NT2/D1 (cell line): ENCODE measurements around the gene TLE5.

Experiments
- DNase-seq: peaks from one replicate; pipeline ENCODE4 v3.0.0-alpha.2; 2011; ENCODE audit warnings: low read depth, low spot score
- H3K27me3 ChIP-seq: 2 replicates; pipeline ENCODE4 v1.6.0; 2011; ENCODE audit warnings: mild to moderate bottlenecking; ENCODE audit not compliant: insufficient read length, insufficient read depth
- H3K36me3 ChIP-seq: 2 replicates; pipeline ENCODE4 v1.6.1; 2011; ENCODE audit warnings: mild to moderate bottlenecking, low read length, mixed read lengths; ENCODE audit not compliant: insufficient read depth, insufficient read length
- H3K4me1 ChIP-seq: 2 replicates; pipeline ENCODE4 v1.5.1; 2011; ENCODE audit not compliant: insufficient read depth, insufficient read length
- H3K4me3 ChIP-seq: 2 replicates; pipeline ENCODE4 v1.5.1; 2011; ENCODE audit warnings: low read depth; ENCODE audit not compliant: insufficient read length
- H3K9ac ChIP-seq: 2 replicates; pipeline ENCODE4 v1.6.0; 2011; ENCODE audit warnings: low read depth; ENCODE audit not compliant: insufficient read length
- H3K9me3 ChIP-seq: 2 replicates; pipeline ENCODE4 v1.5.1; 2011; ENCODE audit warnings: mild to moderate bottlenecking, low read length; ENCODE audit not compliant: insufficient read depth
- SUZ12 ChIP-seq: IDR thresholded peaks from 2 replicates; pipeline ENCODE4 v1.6.1; 2011; ENCODE audit not compliant: insufficient read length, insufficient read depth; ENCODE audit errors: extremely low read depth
- YY1 ChIP-seq: IDR thresholded peaks from 2 replicates; pipeline ENCODE4 v1.6.1; 2011; ENCODE audit not compliant: insufficient read length, insufficient read depth
- ZNF274 ChIP-seq: IDR thresholded peaks from 2 replicates; pipeline ENCODE4 v1.6.1; 2011; ENCODE audit warnings: mild to moderate bottlenecking, low read depth, low read length

The TLE5 gene

GRCh38 chr19:3106509-3107141 lies 44.3 kb upstream of the TLE5 start:
- no peak for TF ChIP-seq ZNF274
- no peak for TF ChIP-seq SUZ12
- TF ChIP-seq YY1 = no peak

GRCh38 chr19:3105641-3106508 lies 43.6 kb upstream of the TLE5 start:
- no peaks in the 10 kb centered on the region for H3K9me3 ChIP-seq
- H3K4me1 ChIP-seq = peaks cover 37% of the 10 kb centered on the region
- no peaks in the 10 kb centered on the region for H3K27me3 ChIP-seq
- DNase-seq = no peak
- H3K36me3 ChIP-seq = peaks cover 8% of the 10 kb centered on the region
- no peak overlapping the region for H3K4me3 ChIP-seq
- no peak for TF ChIP-seq ZNF274
- TF ChIP-seq SUZ12 = no peak
- no peak for TF ChIP-seq YY1
- H3K9ac ChIP-seq = no peak overlapping the region

More at GRCh38 chr19:3106509-3107141, 44.3 kb upstream of the TLE5 start:
- Histone ChIP-seq H3K4me3 (no peak overlapping the region), H3K9me3 (no peaks in the 10 kb centered on the region), H3K4me1 (peaks cover 33% of the 10 kb centered on the region), H3K9ac (no peak overlapping the region), H3K36me3 (peaks cover 13% of the 10 kb centered on the region), H3K27me3 (no peaks in the 10 kb centered on the region)
- no peak for DNase-seq

- Histone ChIP-seq H3K4me1 (peaks cover 48% of the 10 kb centered on the region), H3K9me3 (no peaks in the 10 kb centered on the region), H3K36me3 (peaks cover 3% of the 10 kb centered on the region), H3K4me3 (no peak overlapping the region), H3K27me3 (no peaks in the 10 kb centered on the region), H3K9ac (no peak overlapping the region)
- TF ChIP-seq ZNF274 = no peak
- no peak for DNase-seq
These were observed 42.4 kb upstream of the TLE5 start for GRCh38 chr19:3104708-3104983.

GRCh38 chr19:3102239-3103140 lies 40.2 kb upstream of the TLE5 start:
- TF ChIP-seq SUZ12 = no peak
- TF ChIP-seq ZNF274 = no peak
- no peak for TF ChIP-seq YY1
- no peak for DNase-seq
- Histone ChIP-seq H3K4me3 (no peak overlapping the region), H3K36me3 (peaks cover 9% of the 10 kb centered on the region), H3K9ac (no peak overlapping the region), H3K9me3 (no peaks in the 10 kb centered on the region), H3K27me3 (no peaks in the 10 kb centered on the region), H3K4me1 (peaks cover 40% of the 10 kb centered on the region)

- H3K9me3 ChIP-seq = no peaks in the 10 kb centered on the region
- no peak overlapping the region for H3K4me3 ChIP-seq
- no peaks in the 10 kb centered on the region for H3K27me3 ChIP-seq
- DNase-seq = no peak
- H3K4me1 ChIP-seq = peaks cover 45% of the 10 kb centered on the region
- no peak for TF ChIP-seq SUZ12
- TF ChIP-seq YY1 = no peak
- no peak for TF ChIP-seq ZNF274
- peak overlapping the region; percentile 56 for H3K9ac ChIP-seq
- H3K36me3 ChIP-seq = peaks cover 18% of the 10 kb centered on the region
These were observed 38.7 kb upstream of the TLE5 start for GRCh38 chr19:3100747-3101730.

- TF ChIP-seq YY1 (no peak), ZNF274 (no peak), SUZ12 (no peak)
- no peaks in the 10 kb centered on the region for H3K27me3 ChIP-seq
- H3K36me3 ChIP-seq = peaks cover 16% of the 10 kb centered on the region
- no peak overlapping the region for H3K4me3 ChIP-seq
- peaks cover 44% of the 10 kb centered on the region for H3K4me1 ChIP-seq
- DNase-seq = no peak
- H3K9ac ChIP-seq = peak overlapping the region; percentile 56
- no peaks in the 10 kb centered on the region for H3K9me3 ChIP-seq
These were observed 38.0 kb upstream of the TLE5 start for GRCh38 chr19:3100331-3100730.
